T-helper 17 cell (primary cell): ENCODE measurements around the gene LRRC63. TPM values are rescaled to one million over a fixed set of nuclear protein-coding genes. Genes with fewer than 3 reads are reported as not detected.

Experiments used
- ATAC-seq: fragments of 150-1000 bp; cut with Tn5 transposase; 2 replicates; pipeline ENCODE4 v1.10.0; 2021; ENCODE audit warnings: mild to moderate bottlenecking, moderate library complexity
- DNase-seq, 3 donors: peaks; one replicate each; pipeline versions ENCODE4 v3.0.0 to v3.0.0-alpha.2; 2020 to 2021
- H3K9me3 ChIP-seq: one replicate; pipeline ENCODE4 v1.7.0; 2013; ENCODE audit warnings: low read length, mild to moderate bottlenecking; ENCODE audit not compliant: control insufficient read depth, poor library complexity, severe bottlenecking
- H3K27ac Mint-ChIP-seq: one replicate; pipeline ENCODE4 v1.8.0; 2022; ENCODE audit warnings: mild to moderate bottlenecking, moderate library complexity, mixed read lengths
- H3K27me3 Mint-ChIP-seq: one replicate; pipeline ENCODE4 v1.8.0; 2022; ENCODE audit warnings: mixed read lengths
- H3K36me3 Mint-ChIP-seq: one replicate; pipeline ENCODE4 v1.8.0; 2022; ENCODE audit warnings: low read depth, mixed read lengths
- H3K4me1 Mint-ChIP-seq: one replicate; pipeline ENCODE4 v1.8.0; 2022; ENCODE audit warnings: mild to moderate bottlenecking, mixed read lengths
- H3K4me3 Mint-ChIP-seq: one replicate; pipeline ENCODE4 v1.8.0; 2022; ENCODE audit warnings: mild to moderate bottlenecking, moderate library complexity, mixed read lengths
- total RNA-seq, 4 donors: library from RNA in 2 of 4; stranded (reverse) in 2 of 4; gene quantifications; one replicate each; pipeline ENCODE4 v1.2.3 and lab custom pipeline; 2022 to 2026

LRRC63 gene
- total RNA-seq, 2 donors from 2014 or later = 0.39 to 0.60 TPM

DNA sequence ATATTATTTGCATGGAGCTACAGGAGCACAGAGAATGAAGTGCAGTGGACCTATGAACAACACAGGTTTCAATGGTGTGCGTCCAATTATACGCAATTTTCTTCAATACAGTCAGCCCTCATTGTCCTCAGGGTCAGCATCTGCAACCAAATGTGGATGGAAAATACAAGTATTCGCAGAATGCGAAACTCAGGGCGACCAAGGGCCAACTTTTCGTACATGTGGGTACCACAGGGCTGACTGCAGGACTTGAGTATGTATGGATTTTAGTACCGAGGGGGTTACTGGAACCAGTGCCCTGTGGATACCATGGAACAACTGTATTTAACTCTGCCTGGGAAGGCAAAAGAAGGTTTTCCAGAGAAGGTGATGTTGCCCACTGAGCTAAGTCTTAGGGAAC, 40.0 kb upstream of the LRRC63 start:
- Mint-ChIP-seq H3K27me3 (no peaks in the 10 kb centered on the region), H3K4me1 (peaks cover 86% of the 10 kb centered on the region), H3K4me3 (peak overlapping the region; percentile 92), H3K27ac (peak overlapping the region; percentile 99), H3K36me3 (peaks cover 6% of the 10 kb centered on the region)
- DNase-seq = no peak
- ATAC-seq = no peak
- H3K9me3 ChIP-seq = no peaks in the 10 kb centered on the region

DNA sequence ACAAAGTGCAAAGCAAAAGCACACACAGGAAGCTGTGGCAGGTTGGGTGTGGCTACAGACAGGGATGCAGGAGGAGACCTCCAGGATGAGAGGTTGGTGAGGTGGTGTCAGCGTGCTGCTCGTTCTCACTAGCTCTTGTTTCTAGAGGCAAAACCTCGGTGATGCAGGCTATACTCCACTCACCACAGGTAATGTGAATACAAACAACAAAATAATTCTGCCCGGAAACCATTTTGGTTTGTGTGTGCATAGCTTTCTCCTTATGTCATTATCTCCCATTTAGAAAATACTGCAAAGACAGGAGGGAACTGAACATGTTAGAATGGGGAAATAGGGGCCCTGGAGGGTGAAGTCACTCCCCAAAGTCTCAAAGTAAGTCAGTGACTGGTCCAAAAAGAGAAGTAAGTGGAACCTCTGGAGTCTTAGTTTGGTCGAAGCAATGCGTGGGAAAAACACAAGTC, 39.2 kb upstream of the LRRC63 start:
- DNase-seq = peak in 2 of 3 donors; percentile 23 to 44
- peak; percentile 67 for ATAC-seq
- Mint-ChIP-seq H3K4me1 (peaks cover 86% of the 10 kb centered on the region), H3K27me3 (no peaks in the 10 kb centered on the region), H3K4me3 (peak overlapping the region; percentile 92), H3K27ac (peak overlapping the region; percentile 99), H3K36me3 (peaks cover 6% of the 10 kb centered on the region)
- H3K9me3 ChIP-seq = no peaks in the 10 kb centered on the region

DNA sequence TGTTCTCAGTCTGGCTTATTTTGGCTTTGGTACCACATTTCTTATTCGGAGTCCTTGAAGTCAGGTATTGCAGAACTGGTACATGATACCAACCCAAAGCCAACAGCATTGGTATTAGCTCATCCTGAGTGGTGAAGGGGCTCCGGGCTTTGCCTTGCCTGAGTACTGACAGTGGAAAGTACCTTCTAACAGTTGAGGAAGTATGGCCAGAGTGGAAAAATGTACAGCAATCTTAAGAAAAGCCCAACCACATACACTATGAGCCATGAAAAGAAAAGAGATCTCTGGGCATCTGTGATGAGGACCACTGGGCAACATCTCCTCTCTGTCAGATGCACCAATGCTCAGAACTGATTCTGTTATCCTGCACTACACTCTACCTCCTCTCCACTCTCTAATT, 38.1 kb upstream of the LRRC63 start:
- Mint-ChIP-seq H3K4me1 (peaks cover 86% of the 10 kb centered on the region), H3K36me3 (peaks cover 8% of the 10 kb centered on the region), H3K27ac (peak overlapping the region; percentile 99), H3K4me3 (peak overlapping the region; percentile 92), H3K27me3 (no peaks in the 10 kb centered on the region)
- ATAC-seq (peak; percentile 36), DNase-seq (peak in 2 of 3 donors; percentile 19 to 38)
- H3K9me3 ChIP-seq = no peaks in the 10 kb centered on the region

DNA sequence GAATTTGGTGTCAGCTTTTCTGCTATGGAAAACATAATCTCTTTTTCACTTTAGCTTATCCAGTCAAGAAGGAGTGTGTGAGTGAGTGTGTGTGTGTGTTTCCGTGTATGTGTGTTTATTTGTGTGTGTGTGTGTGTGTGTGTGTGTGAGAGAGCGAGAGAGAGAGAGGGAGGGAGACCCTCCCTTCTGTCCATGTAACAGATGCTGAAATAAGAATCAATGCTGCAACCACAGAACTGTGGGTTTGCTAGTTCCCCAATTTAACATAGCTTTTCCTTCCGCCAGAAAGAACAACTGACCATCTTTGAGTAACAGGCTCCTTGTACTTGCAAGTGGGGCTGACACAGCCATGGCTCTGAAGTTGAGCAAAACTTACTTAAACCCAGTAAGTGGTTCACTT, 35.0 kb upstream of the LRRC63 start:
- Mint-ChIP-seq H3K27me3 (no peaks in the 10 kb centered on the region), H3K4me1 (peaks cover 70% of the 10 kb centered on the region), H3K4me3 (peak overlapping the region; percentile 95), H3K36me3 (peaks cover 6% of the 10 kb centered on the region), H3K27ac (peak overlapping the region; percentile 99)
- ATAC-seq (no peak), DNase-seq (no peak)
- H3K9me3 ChIP-seq = no peaks in the 10 kb centered on the region

DNA sequence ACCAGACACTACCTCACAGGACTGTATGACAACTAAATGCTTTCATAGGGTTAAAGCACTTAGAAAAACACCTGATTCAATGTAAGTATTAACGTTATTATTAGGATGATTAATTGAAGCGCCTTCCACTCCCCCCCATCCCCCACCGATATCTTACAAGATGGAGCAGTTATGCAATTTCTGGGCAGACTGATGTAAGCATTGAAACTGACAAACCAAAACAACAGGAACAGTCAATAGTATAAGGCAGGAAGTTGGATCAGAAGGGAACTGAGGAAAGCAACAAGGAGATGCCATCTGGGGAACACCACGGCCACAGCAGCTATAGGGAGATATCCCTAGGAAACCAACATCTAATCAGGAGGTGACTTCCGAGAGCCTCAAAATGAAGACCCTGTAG, 33.6 kb upstream of the LRRC63 start:
- H3K27me3 Mint-ChIP-seq = no peaks in the 10 kb centered on the region
- ATAC-seq (no peak), DNase-seq (no peak)
- H3K27ac Mint-ChIP-seq = peak overlapping the region; percentile 99
- H3K4me3 Mint-ChIP-seq = peak overlapping the region; percentile 95
- H3K4me1 Mint-ChIP-seq = peaks cover 68% of the 10 kb centered on the region
- peaks cover 6% of the 10 kb centered on the region for H3K36me3 Mint-ChIP-seq
- no peaks in the 10 kb centered on the region for H3K9me3 ChIP-seq

DNA sequence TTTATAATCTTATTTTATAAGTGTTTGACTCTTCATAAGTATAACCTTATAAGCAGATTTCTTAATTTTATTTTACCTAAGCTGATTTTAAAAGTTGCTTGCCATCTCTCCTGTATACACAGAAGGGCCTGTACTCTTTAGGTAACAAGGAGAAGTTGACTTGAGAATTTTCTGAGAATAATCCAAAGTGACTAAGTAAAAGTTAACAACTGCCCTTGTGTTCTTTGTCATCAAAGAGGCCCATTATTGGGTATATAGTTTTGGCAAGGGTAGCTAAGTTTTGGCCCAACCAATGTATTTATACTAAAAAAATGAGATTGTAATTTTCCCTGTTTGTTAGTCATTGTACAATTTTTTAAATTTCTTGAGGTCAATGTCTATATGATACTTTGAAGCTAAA, 32.9 kb upstream of the LRRC63 start:
- Mint-ChIP-seq H3K27me3 (no peaks in the 10 kb centered on the region), H3K4me1 (peaks cover 68% of the 10 kb centered on the region), H3K36me3 (peaks cover 4% of the 10 kb centered on the region), H3K4me3 (no peak overlapping the region), H3K27ac (peak overlapping the region; percentile 99)
- H3K9me3 ChIP-seq = no peaks in the 10 kb centered on the region
- ATAC-seq = no peak
- DNase-seq = no peak

DNA sequence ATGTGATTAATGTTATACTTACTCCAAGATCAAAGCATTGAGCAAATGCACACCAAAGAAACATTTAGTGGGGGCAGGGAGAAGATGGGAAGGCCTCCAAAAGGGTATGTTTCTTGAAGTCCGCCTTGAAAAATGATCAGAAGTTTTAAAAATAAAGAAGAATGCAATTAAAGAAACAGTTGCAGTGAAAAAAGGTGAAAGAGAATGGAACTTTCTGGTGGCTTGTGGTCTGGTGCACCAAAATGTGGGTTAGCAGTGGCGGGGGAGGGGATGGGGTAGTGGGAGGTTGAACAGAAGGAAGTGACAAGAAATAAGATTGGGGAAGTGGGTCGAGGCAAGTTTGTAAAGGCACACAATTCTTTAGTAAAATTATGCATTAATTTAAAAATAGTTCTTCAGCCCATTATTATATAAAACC, 32.2 kb upstream of the LRRC63 start:
- no peaks in the 10 kb centered on the region for H3K27me3 Mint-ChIP-seq
- no peaks in the 10 kb centered on the region for H3K9me3 ChIP-seq
- peaks cover 70% of the 10 kb centered on the region for H3K4me1 Mint-ChIP-seq
- peak overlapping the region; percentile 99 for H3K27ac Mint-ChIP-seq
- H3K36me3 Mint-ChIP-seq = peaks cover 4% of the 10 kb centered on the region
- peak; percentile 22 for ATAC-seq
- peak; percentile 42 to 71 (median 54) for DNase-seq
- H3K4me3 Mint-ChIP-seq = peak overlapping the region; percentile 94

DNA sequence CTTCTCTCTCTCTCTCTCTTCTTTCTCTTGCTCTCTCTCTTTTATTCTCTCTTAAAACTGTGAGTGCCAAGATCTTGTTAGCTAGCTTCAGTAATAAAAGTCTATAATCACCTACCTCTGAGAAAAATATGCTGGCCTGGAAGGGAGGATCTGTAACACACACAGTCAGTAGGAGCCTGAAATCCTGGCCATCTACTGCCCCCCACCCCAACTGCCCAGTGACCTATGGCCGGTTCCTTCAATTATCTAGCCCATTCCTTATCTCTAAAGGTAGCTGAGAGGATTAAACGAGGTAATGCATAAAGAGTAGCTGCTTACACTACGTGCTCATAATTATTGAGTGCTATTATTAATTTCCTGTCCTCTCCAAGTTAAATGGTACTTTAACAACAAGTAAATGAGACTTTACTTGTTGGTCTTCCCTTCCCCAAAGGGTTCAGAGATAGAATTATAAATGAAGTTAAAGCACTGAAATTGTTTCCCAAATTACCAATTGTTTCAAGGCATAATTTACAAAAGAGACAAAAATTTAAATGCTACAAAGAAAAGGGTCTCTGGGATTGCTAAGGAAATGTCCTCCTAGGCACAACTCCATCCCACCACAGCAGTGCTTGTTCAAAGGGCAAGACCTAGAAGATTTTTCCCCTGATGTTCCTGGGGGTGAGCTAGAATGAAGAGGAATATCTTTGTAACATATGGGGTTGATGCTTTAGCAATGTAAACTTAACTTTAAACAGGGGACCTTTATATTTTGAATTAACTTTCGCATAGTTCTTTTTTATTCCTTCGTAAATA, 31.6 kb upstream of the LRRC63 start:
- no peak for ATAC-seq
- Mint-ChIP-seq H3K4me1 (peaks cover 70% of the 10 kb centered on the region), H3K4me3 (peak overlapping the region; percentile 94), H3K36me3 (peaks cover 4% of the 10 kb centered on the region), H3K27me3 (no peaks in the 10 kb centered on the region), H3K27ac (peak overlapping the region; percentile 99)
- H3K9me3 ChIP-seq = no peaks in the 10 kb centered on the region
- no peak for DNase-seq

DNA sequence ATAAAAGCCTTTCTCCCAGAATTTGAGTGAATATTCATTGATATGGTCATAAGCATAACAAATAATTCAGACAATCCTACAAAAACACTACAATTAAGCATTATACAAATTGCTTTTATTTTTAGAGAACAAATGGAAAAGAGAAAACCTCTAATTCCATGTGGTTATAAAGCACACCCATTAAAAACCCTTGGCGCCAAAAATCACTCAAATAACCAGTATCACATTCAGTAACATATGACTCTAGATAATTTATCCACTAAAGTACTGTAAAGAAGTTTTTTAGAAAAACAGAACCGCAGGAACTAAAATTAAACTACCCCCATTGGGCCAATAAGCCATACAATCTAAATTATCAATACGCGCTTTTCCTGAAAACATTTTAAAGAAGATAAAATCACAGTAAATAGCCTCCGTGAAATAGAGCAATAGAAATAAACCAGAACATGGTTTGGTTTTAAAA, 30.3 kb upstream of the LRRC63 start:
- Mint-ChIP-seq H3K27ac (peak overlapping the region; percentile 99), H3K27me3 (no peaks in the 10 kb centered on the region), H3K36me3 (peaks cover 4% of the 10 kb centered on the region), H3K4me3 (peak overlapping the region; percentile 94), H3K4me1 (peaks cover 67% of the 10 kb centered on the region)
- no peak for DNase-seq
- ATAC-seq = no peak
- H3K9me3 ChIP-seq = no peaks in the 10 kb centered on the region

DNA sequence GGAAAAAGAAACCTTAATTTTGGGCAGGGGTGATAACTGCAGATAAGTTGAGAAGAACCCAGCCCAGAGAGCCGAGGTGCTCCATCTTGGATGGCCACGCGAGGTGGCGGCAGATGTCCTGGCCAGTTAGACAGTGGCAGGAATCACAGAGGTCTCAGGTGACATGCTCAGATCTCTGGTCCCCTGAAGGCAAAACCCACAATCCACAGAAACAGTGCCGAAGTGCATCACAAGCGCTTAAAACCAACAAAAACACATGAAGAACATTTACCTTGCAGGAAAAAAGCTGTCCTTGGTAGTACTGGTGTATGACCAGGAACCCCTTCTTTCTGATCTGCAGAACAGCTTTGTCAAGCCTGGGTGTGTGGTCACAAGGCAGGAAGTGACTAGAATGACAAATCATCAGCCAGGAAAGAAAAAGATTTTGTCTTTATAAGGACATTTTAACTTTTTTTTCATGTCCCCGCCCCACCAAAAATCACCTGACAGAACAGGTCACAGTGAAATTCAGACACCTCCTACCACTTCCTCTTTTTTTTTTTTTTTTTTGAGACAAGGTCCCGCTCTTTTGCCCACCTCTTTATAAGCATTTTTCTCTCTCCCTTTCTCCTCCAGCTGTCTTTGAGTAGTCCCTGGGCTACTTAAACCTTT, 29.8 kb upstream of the LRRC63 start, which contains the start of gene LCP1:
Gene LCP1 (minus strand): TSS at position 338 of the 651 bp plus-strand sequence. CDS start 22,515 bp downstream, outside the sequence.
- Mint-ChIP-seq H3K27ac (peak within 1 kb of the TSS; percentile 99), H3K36me3 (peaks cover 2% of the 10 kb centered on the region), H3K27me3 (no peaks in the 10 kb centered on the region), H3K4me1 (peaks cover 62% of the 10 kb centered on the region), H3K4me3 (peak within 1 kb of the TSS; percentile 94)
- peak; percentile 80 for ATAC-seq
- peak; percentile 44 to 67 (median 65) for DNase-seq
- H3K9me3 ChIP-seq = no peaks in the 10 kb centered on the region

DNA sequence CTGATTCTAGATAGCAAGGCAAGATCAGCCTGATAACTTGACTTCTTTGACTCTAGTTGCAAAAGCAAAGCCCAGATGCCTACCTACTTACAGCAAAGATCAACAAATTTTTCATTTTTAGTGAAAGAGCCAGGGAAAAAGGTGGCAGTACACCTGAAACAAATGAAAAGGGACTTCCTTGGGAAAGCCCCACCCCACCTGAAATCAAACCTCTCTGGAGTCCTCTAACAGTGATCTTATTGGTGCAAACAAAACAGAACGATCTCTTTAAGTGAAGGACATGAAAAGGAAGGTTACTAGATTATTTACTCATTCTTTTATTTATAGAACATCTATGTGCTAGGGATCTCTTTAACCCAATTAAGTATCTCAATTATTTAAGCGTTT, 29.2 kb upstream of the LRRC63 start:
- peak; percentile 5 for ATAC-seq
- no peak for DNase-seq
- H3K4me3 Mint-ChIP-seq = peak overlapping the region; percentile 94
- no peaks in the 10 kb centered on the region for H3K9me3 ChIP-seq
- H3K4me1 Mint-ChIP-seq = peaks cover 58% of the 10 kb centered on the region
- H3K27ac Mint-ChIP-seq = peak overlapping the region; percentile 99
- no peaks in the 10 kb centered on the region for H3K27me3 Mint-ChIP-seq
- peaks cover 2% of the 10 kb centered on the region for H3K36me3 Mint-ChIP-seq

DNA sequence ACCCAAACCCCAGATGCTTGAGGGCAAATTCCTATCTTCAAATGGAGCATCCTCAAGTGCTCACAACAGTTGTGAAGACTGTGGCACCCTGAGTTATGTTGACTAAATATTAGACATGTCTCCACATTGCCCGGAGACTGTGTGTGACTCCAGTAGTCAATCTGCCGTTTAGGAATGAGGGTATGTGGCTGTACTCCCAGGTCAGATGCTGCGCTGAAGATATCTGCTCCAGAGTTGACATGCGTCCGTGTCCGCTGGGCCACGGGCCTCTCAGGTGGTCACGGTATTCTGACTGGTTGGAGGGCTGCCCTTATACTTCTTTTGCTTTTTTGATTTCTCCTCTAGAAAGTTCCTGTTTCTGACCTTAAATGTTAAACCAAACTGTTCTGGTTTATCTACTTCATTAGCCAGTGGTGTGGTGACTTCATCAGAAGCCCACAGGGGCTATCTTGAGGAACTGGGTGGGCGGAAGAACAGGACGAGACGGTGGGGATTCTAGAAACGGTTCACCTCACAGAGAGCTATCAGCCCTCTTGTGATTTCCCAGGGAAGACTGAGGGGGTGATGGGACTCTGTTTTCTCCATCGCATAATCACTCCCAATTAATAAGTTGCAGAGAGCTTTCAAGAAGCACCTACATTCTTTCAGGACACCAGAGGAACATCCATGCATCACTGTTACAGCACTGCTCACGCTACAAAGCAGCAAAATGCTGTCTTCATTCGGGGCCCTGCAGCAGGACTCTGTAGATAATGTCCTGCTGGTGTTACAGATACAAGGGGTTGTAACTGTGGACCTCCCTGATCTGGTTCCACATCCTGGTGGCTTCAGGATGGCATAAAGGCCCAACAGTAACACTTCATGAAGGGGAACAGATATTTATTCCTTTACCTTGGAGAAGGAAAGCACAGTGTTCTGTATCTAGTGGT, 28.4 kb upstream of the LRRC63 start:
- ATAC-seq (no peak), DNase-seq (no peak)
- peaks cover 50% of the 10 kb centered on the region for H3K4me1 Mint-ChIP-seq
- H3K27ac Mint-ChIP-seq = peak overlapping the region; percentile 99
- peak overlapping the region; percentile 94 for H3K4me3 Mint-ChIP-seq
- H3K36me3 Mint-ChIP-seq = no peaks in the 10 kb centered on the region
- no peaks in the 10 kb centered on the region for H3K9me3 ChIP-seq
- no peaks in the 10 kb centered on the region for H3K27me3 Mint-ChIP-seq
